SK-N-SH treated with all-trans-retinoic acid at 6 μM for 48 hours (cell line): Measurements from ENCODE around the gene CCDC73.

Source experiments
- ATAC-seq: fragments of 200-7000 bp; cut with Tn5 transposase; 3 replicates; pipeline ENCODE4 v1.9.1; 2020; ENCODE audit warnings: mild to moderate bottlenecking, moderate library complexity
- ARNTL ChIP-seq: fragments of 450-650 bp; formaldehyde crosslinking; IDR thresholded peaks from 2 replicates; pipeline ENCODE4 v1.5.0; 2020; ENCODE audit warnings: low read depth, mild to moderate bottlenecking, moderate library complexity, borderline replicate concordance
- BACH2 ChIP-seq: fragments of 250-450 bp; sonication (Bioruptor Pico); IDR thresholded peaks from 2 replicates; pipeline ENCODE4 v1.9.0; 2021; ENCODE audit warnings: mild to moderate bottlenecking, borderline replicate concordance
- CREB5 ChIP-seq: fragments of 250-450 bp; sonication (Bioruptor Pico); IDR thresholded peaks from 2 replicates; pipeline ENCODE4 v1.5.1; 2020; ENCODE audit warnings: low read depth, mild to moderate bottlenecking, moderate library complexity
- CSDC2 ChIP-seq: fragments of 250-450 bp; sonication (Bioruptor Pico); IDR thresholded peaks from 2 replicates; pipeline ENCODE4 v1.5.0; 2020; ENCODE audit warnings: mild to moderate bottlenecking, moderate library complexity
- ISL1 ChIP-seq: fragments of 250-450 bp; sonication (Bioruptor Pico); IDR thresholded peaks from 2 replicates; pipeline ENCODE4 v2.1.2; 2022; ENCODE audit warnings: mild to moderate bottlenecking, moderate library complexity
- OSR1 ChIP-seq: fragments of 250-450 bp; sonication (Bioruptor Pico); IDR thresholded peaks from 2 replicates; pipeline ENCODE4 v1.8.0; 2022; ENCODE audit warnings: moderate library complexity, mild to moderate bottlenecking, inconsistent platforms
- PPARA ChIP-seq: fragments of 250-450 bp; sonication (Bioruptor Pico); IDR thresholded peaks from 2 replicates; pipeline ENCODE4 v1.5.0; 2020; ENCODE audit warnings: mild to moderate bottlenecking, borderline replicate concordance
- RARB ChIP-seq: fragments of 250-450 bp; sonication (Bioruptor Pico); IDR thresholded peaks from 2 replicates; pipeline ENCODE4 v1.8.0; 2021; ENCODE audit warnings: mild to moderate bottlenecking, moderate library complexity
- SNAI2 ChIP-seq: fragments of 250-450 bp; sonication (Bioruptor Pico); IDR thresholded peaks from 2 replicates; pipeline ENCODE4 v1.5.0; 2020; ENCODE audit warnings: mild to moderate bottlenecking, moderate library complexity
- TCF4 ChIP-seq: fragments of 250-450 bp; sonication (Bioruptor Pico); IDR thresholded peaks from 2 replicates; pipeline ENCODE4 v1.8.0; 2021; ENCODE audit warnings: mild to moderate bottlenecking, moderate library complexity, borderline replicate concordance
- TOX ChIP-seq: fragments of 250-450 bp; sonication (Bioruptor Pico); IDR thresholded peaks from 2 replicates; pipeline ENCODE4 v1.8.0; 2021; ENCODE audit warnings: mild to moderate bottlenecking, moderate library complexity, borderline replicate concordance
- ZC3H10 ChIP-seq: fragments of 250-450 bp; sonication (Bioruptor Pico); IDR thresholded peaks from 2 replicates; pipeline ENCODE4 v1.5.1; 2021; ENCODE audit warnings: mild to moderate bottlenecking, moderate library complexity
- ZFP30 ChIP-seq: fragments of 450-650 bp; formaldehyde crosslinking; IDR thresholded peaks from 2 replicates; pipeline ENCODE4 v1.5.0; 2022; ENCODE audit warnings: mild to moderate bottlenecking, moderate library complexity
- ZNF565 ChIP-seq: fragments of 450-650 bp; formaldehyde crosslinking; conservative IDR thresholded peaks from 2 replicates; pipeline ENCODE4 v1.5.0; 2020; ENCODE audit warnings: low read depth, mild to moderate bottlenecking, moderate library complexity
- ZNF70 ChIP-seq: fragments of 450-650 bp; formaldehyde crosslinking; IDR thresholded peaks from 2 replicates; pipeline ENCODE4 v1.5.0; 2020; ENCODE audit warnings: mild to moderate bottlenecking, moderate library complexity
- ZNF8 ChIP-seq: fragments of 450-650 bp; formaldehyde crosslinking; IDR thresholded peaks from 2 replicates; pipeline ENCODE4 v1.5.0; 2020; ENCODE audit warnings: mild to moderate bottlenecking, moderate library complexity
- TF ChIP-seq, protein P1 (sequence below): fragments of 250-450 bp; sonication (Bioruptor Pico); IDR thresholded peaks from 2 replicates; pipeline ENCODE4 v1.8.0; 2020; ENCODE audit warnings: mild to moderate bottlenecking, moderate library complexity, borderline replicate concordance
- TF ChIP-seq, protein P2 (sequence below): fragments of 250-450 bp; sonication (Bioruptor Pico); IDR thresholded peaks from 2 replicates; pipeline ENCODE4 v1.5.0; 2020; ENCODE audit warnings: mild to moderate bottlenecking, moderate library complexity

CCDC73 gene

DNA sequence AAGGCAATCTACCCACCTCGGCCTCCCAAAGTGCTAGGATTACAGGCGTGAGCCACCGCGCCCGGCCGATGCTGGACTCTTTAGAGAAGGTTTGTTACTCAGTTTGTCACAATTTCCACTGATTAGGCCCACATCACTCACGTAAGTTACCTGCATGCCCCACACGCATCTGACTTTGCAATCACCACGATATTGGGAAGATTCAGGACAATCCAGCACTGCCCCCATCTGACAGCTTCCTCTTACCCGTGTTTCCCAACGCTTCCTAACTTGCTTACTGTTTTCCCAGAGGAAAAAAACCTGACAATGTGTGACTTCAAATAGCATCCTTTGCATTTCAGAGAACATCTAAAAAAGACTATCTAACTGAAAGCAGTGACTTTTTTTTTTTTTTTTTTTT, 232.6 kb downstream of the CCDC73 start (continued):
- TF ChIP-seq, protein P1, sequence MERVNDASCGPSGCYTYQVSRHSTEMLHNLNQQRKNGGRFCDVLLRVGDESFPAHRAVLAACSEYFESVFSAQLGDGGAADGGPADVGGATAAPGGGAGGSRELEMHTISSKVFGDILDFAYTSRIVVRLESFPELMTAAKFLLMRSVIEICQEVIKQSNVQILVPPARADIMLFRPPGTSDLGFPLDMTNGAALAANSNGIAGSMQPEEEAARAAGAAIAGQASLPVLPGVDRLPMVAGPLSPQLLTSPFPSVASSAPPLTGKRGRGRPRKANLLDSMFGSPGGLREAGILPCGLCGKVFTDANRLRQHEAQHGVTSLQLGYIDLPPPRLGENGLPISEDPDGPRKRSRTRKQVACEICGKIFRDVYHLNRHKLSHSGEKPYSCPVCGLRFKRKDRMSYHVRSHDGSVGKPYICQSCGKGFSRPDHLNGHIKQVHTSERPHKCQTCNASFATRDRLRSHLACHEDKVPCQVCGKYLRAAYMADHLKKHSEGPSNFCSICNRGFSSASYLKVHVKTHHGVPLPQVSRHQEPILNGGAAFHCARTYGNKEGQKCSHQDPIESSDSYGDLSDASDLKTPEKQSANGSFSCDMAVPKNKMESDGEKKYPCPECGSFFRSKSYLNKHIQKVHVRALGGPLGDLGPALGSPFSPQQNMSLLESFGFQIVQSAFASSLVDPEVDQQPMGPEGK (CRISPR knock-in tag): no peak

DNA sequence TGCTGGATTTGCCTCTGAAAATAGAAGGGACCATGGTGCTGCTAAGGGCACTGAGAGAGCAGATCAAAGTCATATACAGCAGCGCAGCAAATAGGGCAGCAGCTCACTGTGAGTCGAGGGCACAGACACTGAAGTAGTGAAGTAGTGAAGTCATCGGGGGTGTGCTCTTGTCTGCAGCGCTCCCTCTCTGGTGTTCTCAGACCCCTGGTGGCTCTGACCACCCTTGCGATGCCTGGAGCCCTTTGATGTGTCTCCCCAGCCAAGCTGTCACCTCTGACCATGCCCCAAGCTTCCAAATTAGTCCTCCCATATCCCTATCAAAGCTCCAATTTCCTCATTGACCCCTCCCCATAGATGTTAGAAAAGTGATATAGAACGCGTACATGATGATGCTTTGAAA, 238.6 kb downstream of the CCDC73 start:
- ATAC-seq: no peak
- TF ChIP-seq ZC3H10: no peak
- no peak for TF ChIP-seq ISL1 (CRISPR knock-in tag)
- TF ChIP-seq ZNF8: no peak
- TF ChIP-seq SNAI2 (CRISPR knock-in tag): no peak
- TF ChIP-seq BACH2 (CRISPR knock-in tag): no peak
- no peak for TF ChIP-seq CREB5
- TF ChIP-seq TOX (CRISPR knock-in tag): no peak

DNA sequence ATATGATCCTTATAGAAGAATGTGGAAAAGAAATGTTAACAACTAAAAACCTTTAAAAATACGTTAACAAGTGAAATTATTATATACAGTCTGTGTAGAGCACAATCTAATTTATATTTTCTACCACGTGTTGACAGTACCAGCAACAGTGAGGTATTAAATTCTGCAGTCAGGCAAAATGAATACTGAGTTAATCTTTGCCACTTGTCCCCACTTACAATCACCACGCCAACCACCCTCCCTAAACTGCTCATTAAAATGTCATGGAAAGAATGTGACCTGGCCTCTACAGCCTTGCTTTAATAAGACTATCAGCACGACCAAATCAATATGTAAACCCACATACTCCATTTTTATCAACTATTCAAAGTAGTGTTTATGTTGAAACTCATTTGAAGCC, 239.4 kb downstream of the CCDC73 start:
- TF ChIP-seq SNAI2 (CRISPR knock-in tag) (no peak), BACH2 (CRISPR knock-in tag) (no peak), ZNF565 (CRISPR knock-in tag) (no peak), TCF4 (no peak), ZFP30 (CRISPR knock-in tag) (no peak), PPARA (no peak), TOX (CRISPR knock-in tag) (no peak), CSDC2 (CRISPR knock-in tag) (no peak), OSR1 (CRISPR knock-in tag) (no peak), RARB (CRISPR knock-in tag) (no peak), ZNF70 (CRISPR knock-in tag) (no peak), ZC3H10 (no peak), ARNTL (CRISPR knock-in tag) (no peak)
- TF ChIP-seq, protein P2, sequence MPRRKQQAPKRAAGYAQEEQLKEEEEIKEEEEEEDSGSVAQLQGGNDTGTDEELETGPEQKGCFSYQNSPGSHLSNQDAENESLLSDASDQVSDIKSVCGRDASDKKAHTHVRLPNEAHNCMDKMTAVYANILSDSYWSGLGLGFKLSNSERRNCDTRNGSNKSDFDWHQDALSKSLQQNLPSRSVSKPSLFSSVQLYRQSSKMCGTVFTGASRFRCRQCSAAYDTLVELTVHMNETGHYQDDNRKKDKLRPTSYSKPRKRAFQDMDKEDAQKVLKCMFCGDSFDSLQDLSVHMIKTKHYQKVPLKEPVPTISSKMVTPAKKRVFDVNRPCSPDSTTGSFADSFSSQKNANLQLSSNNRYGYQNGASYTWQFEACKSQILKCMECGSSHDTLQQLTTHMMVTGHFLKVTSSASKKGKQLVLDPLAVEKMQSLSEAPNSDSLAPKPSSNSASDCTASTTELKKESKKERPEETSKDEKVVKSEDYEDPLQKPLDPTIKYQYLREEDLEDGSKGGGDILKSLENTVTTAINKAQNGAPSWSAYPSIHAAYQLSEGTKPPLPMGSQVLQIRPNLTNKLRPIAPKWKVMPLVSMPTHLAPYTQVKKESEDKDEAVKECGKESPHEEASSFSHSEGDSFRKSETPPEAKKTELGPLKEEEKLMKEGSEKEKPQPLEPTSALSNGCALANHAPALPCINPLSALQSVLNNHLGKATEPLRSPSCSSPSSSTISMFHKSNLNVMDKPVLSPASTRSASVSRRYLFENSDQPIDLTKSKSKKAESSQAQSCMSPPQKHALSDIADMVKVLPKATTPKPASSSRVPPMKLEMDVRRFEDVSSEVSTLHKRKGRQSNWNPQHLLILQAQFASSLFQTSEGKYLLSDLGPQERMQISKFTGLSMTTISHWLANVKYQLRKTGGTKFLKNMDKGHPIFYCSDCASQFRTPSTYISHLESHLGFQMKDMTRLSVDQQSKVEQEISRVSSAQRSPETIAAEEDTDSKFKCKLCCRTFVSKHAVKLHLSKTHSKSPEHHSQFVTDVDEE (CRISPR knock-in tag): no peak
- no peak for ATAC-seq
